ENCODE results near the gene PADI4. TPM values are rescaled to one million over a fixed set of nuclear protein-coding genes. Genes with fewer than 3 reads are reported as not detected.

PADI4 gene
- total RNA-seq, 2 donors from 2014 or later: not detected

DNA sequence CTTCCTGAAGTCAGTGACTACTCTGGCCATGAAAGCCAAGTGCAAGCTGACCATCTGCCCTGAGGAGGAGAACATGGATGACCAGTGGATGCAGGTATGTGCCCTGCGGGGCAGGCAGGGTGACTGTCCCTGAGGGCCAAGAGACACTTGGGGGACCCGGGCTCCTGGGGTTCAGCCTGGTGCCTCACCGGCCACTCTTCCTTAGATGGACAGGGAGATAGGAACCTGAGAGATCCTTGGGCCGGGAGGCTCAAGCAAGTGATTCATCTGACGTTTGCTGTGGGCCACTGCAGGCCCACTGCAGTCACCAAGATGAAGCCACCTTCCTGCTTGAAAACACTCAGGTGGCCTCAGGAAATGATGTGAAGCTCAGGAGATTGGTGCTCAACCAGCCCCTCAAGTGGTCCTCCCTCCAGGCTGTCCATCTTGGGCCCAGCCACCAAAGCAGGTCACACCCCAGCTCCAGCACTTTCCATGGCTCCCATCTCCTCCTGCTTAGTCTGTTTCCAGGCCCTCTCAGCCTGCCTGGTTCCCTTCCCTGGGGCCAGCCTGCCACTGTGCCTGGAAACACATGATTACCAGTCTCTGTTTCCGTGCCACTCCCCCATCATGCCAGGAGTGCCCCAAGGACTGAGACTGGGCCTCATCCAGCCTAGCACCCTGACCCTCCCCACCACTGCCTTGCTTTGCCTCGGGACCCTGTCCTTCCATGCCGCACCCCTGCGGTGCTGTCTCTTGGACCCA, 38.2 kb downstream of the PADI4 start:
- no peaks in the 10 kb centered on the region for H3K27me3 ChIP-seq (replicated peaks; ENCODE audit: insufficient read depth)
- no peak for DNase-seq (ENCODE audit: low spot score)
- no peaks in the 10 kb centered on the region for H3K36me3 ChIP-seq
- no peaks in the 10 kb centered on the region for H3K4me1 ChIP-seq (replicated peaks)
- intact Hi-C loops (cut with DNase I): no loop called here
- no peaks in the 10 kb centered on the region for H3K9me3 ChIP-seq
- no peak overlapping the region for H3K4me3 ChIP-seq
- TF ChIP-seq POLR2A (IDR thresholded peaks at IDR 0.05): no peak
- 90% methylated on average over 9 of the region's 9 CpGs for WGBS
- no peak overlapping the region for H3K27ac ChIP-seq

DNA sequence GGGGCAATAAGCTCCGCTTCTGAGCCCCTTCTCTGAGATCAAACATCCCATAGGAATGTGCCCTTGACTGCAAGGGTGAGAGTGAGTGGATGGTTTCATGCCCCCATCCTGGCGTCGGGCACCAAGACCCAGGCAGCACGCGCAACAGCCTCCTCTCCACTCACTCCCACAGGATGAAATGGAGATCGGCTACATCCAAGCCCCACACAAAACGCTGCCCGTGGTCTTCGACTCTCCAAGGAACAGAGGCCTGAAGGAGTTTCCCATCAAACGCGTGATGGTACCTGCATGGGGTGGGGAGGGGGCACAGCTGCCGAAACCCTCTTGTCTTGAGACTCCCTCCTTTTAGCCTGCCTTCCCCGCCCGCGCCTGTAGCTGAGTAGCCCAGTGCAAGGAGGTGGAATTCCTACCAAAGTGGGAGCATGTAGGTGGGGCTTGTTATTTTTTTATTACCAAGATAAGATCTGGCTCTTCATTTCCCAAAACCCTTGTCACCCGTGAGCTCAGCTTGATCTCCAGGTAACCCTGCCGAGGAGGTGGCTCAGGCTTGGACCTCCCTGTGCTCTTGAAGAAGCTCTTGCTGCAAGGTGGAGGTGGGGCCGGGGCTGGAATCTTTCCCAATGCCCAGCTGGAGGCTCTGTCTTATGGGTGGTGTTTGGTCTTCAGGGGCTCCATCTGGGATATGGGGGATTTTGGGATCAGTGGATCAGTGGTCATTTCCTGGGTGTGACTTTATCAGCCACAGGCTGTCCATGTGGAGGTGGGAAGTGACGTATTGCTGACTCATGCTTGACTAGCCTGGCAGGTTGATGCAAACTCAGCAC, 40.0 kb downstream of the PADI4 start:
- H3K9me3 ChIP-seq: no peaks in the 10 kb centered on the region
- H3K4me1 ChIP-seq (replicated peaks): no peaks in the 10 kb centered on the region
- DNase-seq (ENCODE audit: low spot score): no peak
- WGBS: 44% methylated on average over 19 of the region's 19 CpGs
- no peak overlapping the region for H3K4me3 ChIP-seq
- intact Hi-C loops (cut with DNase I): no loop called here
- no peak for TF ChIP-seq POLR2AphosphoS5 (IDR thresholded peaks at IDR 0.05)
- TF ChIP-seq POLR2A (IDR thresholded peaks at IDR 0.05): no peak
- TF ChIP-seq, protein P1, sequence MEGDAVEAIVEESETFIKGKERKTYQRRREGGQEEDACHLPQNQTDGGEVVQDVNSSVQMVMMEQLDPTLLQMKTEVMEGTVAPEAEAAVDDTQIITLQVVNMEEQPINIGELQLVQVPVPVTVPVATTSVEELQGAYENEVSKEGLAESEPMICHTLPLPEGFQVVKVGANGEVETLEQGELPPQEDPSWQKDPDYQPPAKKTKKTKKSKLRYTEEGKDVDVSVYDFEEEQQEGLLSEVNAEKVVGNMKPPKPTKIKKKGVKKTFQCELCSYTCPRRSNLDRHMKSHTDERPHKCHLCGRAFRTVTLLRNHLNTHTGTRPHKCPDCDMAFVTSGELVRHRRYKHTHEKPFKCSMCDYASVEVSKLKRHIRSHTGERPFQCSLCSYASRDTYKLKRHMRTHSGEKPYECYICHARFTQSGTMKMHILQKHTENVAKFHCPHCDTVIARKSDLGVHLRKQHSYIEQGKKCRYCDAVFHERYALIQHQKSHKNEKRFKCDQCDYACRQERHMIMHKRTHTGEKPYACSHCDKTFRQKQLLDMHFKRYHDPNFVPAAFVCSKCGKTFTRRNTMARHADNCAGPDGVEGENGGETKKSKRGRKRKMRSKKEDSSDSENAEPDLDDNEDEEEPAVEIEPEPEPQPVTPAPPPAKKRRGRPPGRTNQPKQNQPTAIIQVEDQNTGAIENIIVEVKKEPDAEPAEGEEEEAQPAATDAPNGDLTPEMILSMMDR (IDR thresholded peaks at IDR 0.05): no peak
- H3K27me3 ChIP-seq (replicated peaks; ENCODE audit: insufficient read depth): no peaks in the 10 kb centered on the region
- H3K27ac ChIP-seq: no peak overlapping the region
- H3K36me3 ChIP-seq: no peaks in the 10 kb centered on the region

DNA sequence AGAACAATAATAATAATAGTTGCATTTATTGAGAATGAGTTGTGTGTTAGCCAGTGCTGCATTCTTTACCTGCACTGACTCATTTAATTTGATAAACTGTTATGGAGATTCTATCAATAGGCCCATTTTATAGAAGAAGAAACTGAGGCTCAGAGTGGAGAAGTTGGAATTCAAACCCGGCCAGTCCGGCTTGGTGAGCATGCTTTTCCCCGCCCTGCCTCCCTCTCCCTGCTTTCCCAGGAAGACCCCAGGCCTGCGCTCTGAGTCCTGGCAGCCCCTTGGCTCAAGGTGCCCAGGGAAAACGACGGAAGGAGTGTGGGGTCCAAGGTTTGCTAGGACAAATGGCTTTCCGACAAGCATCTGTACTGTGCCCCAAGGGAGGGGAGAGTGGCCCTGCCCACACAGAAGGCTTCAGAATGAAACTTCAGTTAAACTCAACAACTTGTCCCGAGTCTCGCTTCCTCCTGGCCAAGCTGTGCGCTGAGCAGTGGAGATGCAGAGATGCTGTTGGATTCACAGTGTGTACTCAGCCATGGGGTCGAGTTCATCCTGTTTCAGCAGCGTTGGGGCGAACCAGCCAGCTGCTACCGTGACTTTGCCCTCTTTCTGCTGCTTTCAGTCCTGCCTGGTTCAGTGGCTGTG, 40.7 kb downstream of the PADI4 start:
- Histone ChIP-seq H3K4me3 (no peak overlapping the region), H3K27me3 (replicated peaks; ENCODE audit: insufficient read depth) (no peaks in the 10 kb centered on the region), H3K36me3 (no peaks in the 10 kb centered on the region), H3K27ac (no peak overlapping the region), H3K9me3 (no peaks in the 10 kb centered on the region), H3K4me1 (replicated peaks) (no peaks in the 10 kb centered on the region)
- TF ChIP-seq POLR2AphosphoS5 (IDR thresholded peaks at IDR 0.05): no peak
- TF ChIP-seq POLR2A (IDR thresholded peaks at IDR 0.05): no peak
- DNase-seq (ENCODE audit: low spot score): no peak
- 60% methylated on average over 14 of the region's 14 CpGs for WGBS
- intact Hi-C loops (cut with DNase I): no loop called here

DNA sequence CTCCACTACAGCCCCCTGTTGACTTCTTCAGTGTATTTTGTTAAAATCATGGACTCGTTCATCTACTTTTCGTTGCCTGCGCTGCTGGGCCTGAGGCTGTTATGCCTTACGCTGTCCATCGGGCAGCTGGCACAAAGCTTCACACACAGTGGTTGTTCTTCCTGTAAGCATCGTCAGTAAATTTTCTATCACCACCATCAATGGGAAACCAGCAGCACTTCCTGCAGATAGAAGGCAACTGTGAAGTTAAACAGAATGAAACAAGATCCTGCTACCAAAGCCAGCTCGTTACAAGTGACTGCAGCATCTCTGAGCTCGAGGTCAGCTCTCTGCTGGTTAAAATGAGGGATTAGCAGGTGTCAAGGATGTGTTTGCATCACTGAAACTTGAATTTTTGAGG, 42.1 kb downstream of the PADI4 start:
- no peaks in the 10 kb centered on the region for H3K27me3 ChIP-seq (replicated peaks; ENCODE audit: insufficient read depth)
- no peaks in the 10 kb centered on the region for H3K36me3 ChIP-seq
- intact Hi-C loops (cut with DNase I): no loop called here
- H3K4me3 ChIP-seq: no peak overlapping the region
- H3K27ac ChIP-seq: no peak overlapping the region
- no peaks in the 10 kb centered on the region for H3K9me3 ChIP-seq
- WGBS: no CpG with 5 or more reads among the region's 8 CpGs
- no peak for DNase-seq (ENCODE audit: low spot score)
- no peaks in the 10 kb centered on the region for H3K4me1 ChIP-seq (replicated peaks)
- TF ChIP-seq, protein P1 (IDR thresholded peaks at IDR 0.05): no peak
- TF ChIP-seq POLR2A (IDR thresholded peaks at IDR 0.05): no peak
- no peak for TF ChIP-seq POLR2AphosphoS5 (IDR thresholded peaks at IDR 0.05)

DNA sequence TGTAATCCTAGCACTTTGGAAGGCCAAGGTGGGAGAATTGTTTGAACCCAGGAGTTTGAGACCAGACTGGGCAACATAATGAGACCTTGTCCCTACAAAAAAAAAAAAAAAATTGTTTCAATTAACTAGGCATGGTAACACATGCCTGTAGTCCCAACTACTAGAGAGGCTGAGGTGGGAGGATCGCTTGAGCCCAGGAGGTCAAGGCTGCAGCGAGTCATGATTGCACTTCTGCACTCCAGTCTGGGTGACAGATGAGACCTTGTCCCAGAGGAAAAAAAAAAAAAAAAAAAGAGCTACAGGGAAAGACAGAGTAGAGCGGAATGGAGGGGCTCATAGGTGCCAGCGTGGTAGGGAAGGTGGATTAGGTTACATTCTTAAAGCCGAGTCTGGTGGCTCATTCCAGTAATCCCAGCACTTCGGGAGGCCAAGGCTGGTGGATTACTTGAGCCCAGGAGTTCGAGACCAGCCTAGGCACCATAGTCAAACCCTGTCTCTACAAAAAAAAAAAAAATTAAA, 43.0 kb downstream of the PADI4 start:
- TF ChIP-seq, protein P1 (IDR thresholded peaks at IDR 0.05): no peak
- TF ChIP-seq POLR2AphosphoS5 (IDR thresholded peaks at IDR 0.05) (no peak), POLR2A (IDR thresholded peaks at IDR 0.05) (no peak)
- H3K27me3 ChIP-seq (replicated peaks; ENCODE audit: insufficient read depth): no peaks in the 10 kb centered on the region
- H3K9me3 ChIP-seq: no peaks in the 10 kb centered on the region
- no peaks in the 10 kb centered on the region for H3K4me1 ChIP-seq (replicated peaks)
- WGBS: 64% methylated on average over 6 of the region's 7 CpGs
- H3K4me3 ChIP-seq: no peak overlapping the region
- no peak for DNase-seq (ENCODE audit: low spot score)
- intact Hi-C loops (cut with DNase I): no loop called here
- no peak overlapping the region for H3K27ac ChIP-seq
- H3K36me3 ChIP-seq: no peaks in the 10 kb centered on the region

Data from prostate gland (tissue), 2 donors.